ENCODE results near the gene RALGAPA2.

- TF ChIP-seq POLR2A (IDR thresholded peaks at IDR 0.05; ENCODE audit: low read length), result no peak
- TF ChIP-seq GATA1 (IDR thresholded peaks at IDR 0.05; ENCODE audit: low read depth, low read length), result no peak
Measured at GRCh38 chr20:20712004-20712473, 405 bp downstream of the RALGAPA2 start.
